ENCODE data around the gene R3HDM1. TPM values are rescaled to one million over a fixed set of nuclear protein-coding genes. Genes with fewer than 3 reads are reported as not detected.
"Not testable (repeated sequence)": the region's sequence is repeated elsewhere in the genome, so short reads cannot be mapped to it uniquely, and the experiment has no call there.

R3HDM1 gene
- total RNA-seq, 4 donors from 2014 or later: 0.59 to 41.8 (median 13.7) TPM

- H3K27me3 ChIP-seq: no peaks in the 10 kb centered on the region
- H3K36me3 ChIP-seq: no peaks in the 10 kb centered on the region
- no peak overlapping the region for H3K4me3 ChIP-seq
- no peaks in the 10 kb centered on the region for H3K9me3 ChIP-seq
- intact Hi-C loops (cut with DNase I; ENCODE audit: low total_unique reads): no loop called here
- DNase-seq: no peak
- no peaks in the 10 kb centered on the region for H3K4me1 ChIP-seq
- no peak for TF ChIP-seq CTCF (IDR thresholded peaks at IDR 0.05)
- H3K27ac ChIP-seq: no peak overlapping the region
These were observed 88.9 kb downstream of the R3HDM1 start for GRCh38 chr2:135620198-135620597.

GRCh38 chr2:135629520-135629919 is 98.2 kb downstream of the R3HDM1 start:
- Histone ChIP-seq H3K27me3 (no peaks in the 10 kb centered on the region), H3K27ac (no peak overlapping the region), H3K36me3 (no peaks in the 10 kb centered on the region), H3K4me1 (no peaks in the 10 kb centered on the region), H3K4me3 (no peak overlapping the region), H3K9me3 (no peaks in the 10 kb centered on the region)
- TF ChIP-seq POLR2A (IDR thresholded peaks at IDR 0.05) (no peak), CTCF (IDR thresholded peaks at IDR 0.05) (no peak)
- DNase-seq: no peak
- intact Hi-C loops (cut with DNase I; ENCODE audit: low total_unique reads): no loop called here

GRCh38 chr2:135630034-135630433 is 98.8 kb downstream of the R3HDM1 start:
- H3K36me3 ChIP-seq; H3K27me3 ChIP-seq; intact Hi-C loops (cut with DNase I; ENCODE audit: low total_unique reads); H3K27ac ChIP-seq; H3K9me3 ChIP-seq; H3K4me1 ChIP-seq; DNase-seq; H3K4me3 ChIP-seq: not testable (repeated sequence)

DNA sequence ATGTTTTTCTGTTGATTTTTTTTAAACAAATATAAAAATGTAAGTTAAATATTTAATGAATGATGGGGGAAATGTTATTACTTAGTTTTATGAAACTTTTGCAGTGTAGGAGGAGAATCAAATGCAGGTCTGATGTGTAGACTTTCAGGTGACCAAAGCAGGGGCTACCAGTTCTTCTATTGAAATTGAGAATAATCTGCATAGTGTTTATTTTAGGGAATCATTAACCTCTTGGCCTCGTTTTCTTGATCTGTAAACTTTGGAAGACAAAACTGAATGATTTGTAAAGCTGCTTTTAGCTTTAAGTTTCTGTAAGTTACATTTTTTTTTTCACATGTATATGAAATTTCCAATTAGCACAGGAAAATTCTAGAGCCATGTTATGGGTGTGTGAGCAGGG is 99.2 kb downstream of the R3HDM1 start:
- Histone ChIP-seq H3K27me3 (no peaks in the 10 kb centered on the region), H3K36me3 (no peaks in the 10 kb centered on the region), H3K27ac (no peak overlapping the region), H3K4me1 (no peaks in the 10 kb centered on the region), H3K4me3 (no peak overlapping the region), H3K9me3 (no peaks in the 10 kb centered on the region)
- intact Hi-C loops (cut with DNase I; ENCODE audit: low total_unique reads): no loop called here
- TF ChIP-seq CTCF (IDR thresholded peaks at IDR 0.05) (no peak), POLR2A (IDR thresholded peaks at IDR 0.05) (no peak)
- DNase-seq: no peak

- Histone ChIP-seq H3K27ac (no peak overlapping the region), H3K4me3 (no peak overlapping the region), H3K4me1 (no peaks in the 10 kb centered on the region), H3K36me3 (no peaks in the 10 kb centered on the region), H3K9me3 (no peaks in the 10 kb centered on the region), H3K27me3 (no peaks in the 10 kb centered on the region)
- intact Hi-C loops (cut with DNase I; ENCODE audit: low total_unique reads): no loop called here
- no peak for TF ChIP-seq POLR2A (IDR thresholded peaks at IDR 0.05)
- no peak for TF ChIP-seq CTCF (IDR thresholded peaks at IDR 0.05)
- no peak for DNase-seq
These were observed 102.3 kb downstream of the R3HDM1 start for GRCh38 chr2:135633582-135633981.

DNA sequence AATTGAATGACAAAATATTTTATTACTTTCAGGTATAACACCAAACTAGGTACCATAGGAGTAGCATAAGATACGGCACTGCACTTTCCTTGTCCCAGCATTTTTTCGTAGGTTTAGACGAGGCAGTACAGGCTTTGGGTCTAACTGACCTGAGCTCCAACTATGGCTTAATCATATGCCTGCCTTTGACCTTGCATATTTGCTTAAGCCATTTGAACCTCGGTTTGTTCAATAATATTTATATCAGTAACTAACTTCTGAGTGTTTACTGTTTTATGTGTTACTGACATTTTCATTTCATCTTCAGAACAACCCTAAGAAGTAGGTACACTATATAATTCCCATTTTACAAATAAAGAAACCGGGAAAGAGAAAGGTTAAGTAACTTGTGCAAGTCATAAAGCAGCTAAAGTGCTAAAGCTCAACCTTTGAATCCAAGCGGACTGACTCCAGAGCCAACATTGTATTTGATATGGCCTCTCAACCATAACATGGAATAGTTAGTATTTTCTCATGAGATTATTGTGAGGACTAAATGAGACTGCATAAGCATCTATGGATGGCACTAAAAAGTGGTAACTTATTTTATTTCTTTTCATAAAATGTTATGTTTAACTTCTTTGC is 104.0 kb downstream of the R3HDM1 start:
- Histone ChIP-seq H3K4me3 (no peak overlapping the region), H3K9me3 (no peaks in the 10 kb centered on the region), H3K27me3 (no peaks in the 10 kb centered on the region), H3K27ac (no peak overlapping the region), H3K4me1 (no peaks in the 10 kb centered on the region), H3K36me3 (no peaks in the 10 kb centered on the region)
- TF ChIP-seq CTCF (IDR thresholded peaks at IDR 0.05): no peak
- TF ChIP-seq POLR2A (IDR thresholded peaks at IDR 0.05): no peak
- intact Hi-C loops (cut with DNase I; ENCODE audit: low total_unique reads): no loop called here
- DNase-seq: no peak
